Activated naive CD4-positive, alpha-beta T cell treated with anti-CD3 and anti-CD28 coated beads, Interleukin-2, amount 50 U/mL, for 16 hours (primary cell): ENCODE data around the gene CT45A3.
"Not testable (repeated sequence)": the region's sequence is repeated elsewhere in the genome, so short reads cannot be mapped to it uniquely, and the experiment has no call there.

ENCODE experiments used
- DNase-seq: peaks from one replicate; pipeline ENCODE4 v3.0.0-alpha.2; 2020

The CT45A3 gene, protein sequence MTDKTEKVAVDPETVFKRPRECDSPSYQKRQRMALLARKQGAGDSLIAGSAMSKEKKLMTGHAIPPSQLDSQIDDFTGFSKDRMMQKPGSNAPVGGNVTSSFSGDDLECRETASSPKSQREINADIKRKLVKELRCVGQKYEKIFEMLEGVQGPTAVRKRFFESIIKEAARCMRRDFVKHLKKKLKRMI

DNA sequence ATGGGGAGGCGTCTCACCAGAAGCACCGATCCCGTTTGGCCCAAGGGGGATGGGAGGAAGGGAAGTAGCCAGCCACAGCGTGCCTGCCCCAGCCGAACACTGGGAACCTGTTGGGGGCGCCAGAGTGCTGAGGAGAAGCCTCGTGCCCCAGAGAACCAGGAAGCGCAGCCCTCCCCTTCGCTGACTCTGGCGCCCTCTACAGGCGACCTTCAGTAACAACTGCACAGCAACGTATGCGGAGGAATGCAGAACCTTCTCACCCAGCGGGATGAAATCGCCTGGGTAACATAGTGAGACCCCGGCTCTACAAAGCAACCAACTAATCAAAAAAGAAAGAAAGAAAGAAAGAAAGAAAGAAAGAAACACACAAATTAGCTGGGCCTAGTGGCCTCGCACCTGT, at the start of gene CT45A3:
TSS of gene CT45A3 (minus strand) at position 101 of the 400 bp plus-strand sequence. CDS start 3,747 bp downstream, outside the sequence.
- DNase-seq: not testable (repeated sequence)

- DNase-seq: not testable (repeated sequence)
These were observed 34.7 kb upstream of the CT45A3 start, which contains the start of gene CT45A6 for GRCh38 chrX:135802687-135803086. Gene CT45A6, minus strand, starts transcription at chrX:135802787. Its CDS starts 3,794 bp downstream, at chrX:135798993.

- DNase-seq: not testable (repeated sequence)
These were observed 17.4 kb upstream of the CT45A3 start, which contains the start of gene CT45A5 for GRCh38 chrX:135785403-135785802. Gene CT45A5, minus strand, starts transcription at chrX:135785503. Its CDS starts 3,774 bp downstream, at chrX:135781729.

- not testable (repeated sequence) for DNase-seq
These were observed 23.3 kb downstream of the CT45A3 start for GRCh38 chrX:135744739-135745138.

DNA sequence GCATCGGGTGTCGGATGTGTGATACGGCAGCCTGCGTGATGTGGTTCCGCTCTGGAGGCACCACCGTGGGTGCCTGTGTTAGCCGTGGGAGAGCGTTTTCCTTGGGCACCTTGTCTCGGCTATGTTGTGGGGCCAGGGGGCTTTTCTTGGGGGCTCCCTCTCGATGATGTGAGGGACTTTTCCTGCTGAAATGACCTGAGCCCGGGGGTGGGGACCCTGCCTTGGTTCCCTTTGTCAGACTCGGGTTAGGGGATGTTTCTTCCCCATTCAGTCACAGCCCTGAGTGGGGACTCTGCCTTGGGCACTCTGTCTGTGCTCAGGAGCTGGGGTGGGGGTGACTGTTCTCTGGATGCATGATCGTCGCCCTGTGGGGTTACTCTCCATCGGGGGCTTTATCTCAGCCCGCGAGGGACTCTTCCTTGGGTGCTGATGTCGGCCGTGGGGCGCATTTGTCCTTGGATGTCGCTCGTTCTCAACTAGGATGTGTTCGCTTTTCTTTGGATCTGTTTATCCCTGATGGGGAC, 26.7 kb downstream of the CT45A3 start:
- DNase-seq: no peak

- DNase-seq: peak; percentile 39
These were observed 27.3 kb downstream of the CT45A3 start for GRCh38 chrX:135740681-135741149.

DNA sequence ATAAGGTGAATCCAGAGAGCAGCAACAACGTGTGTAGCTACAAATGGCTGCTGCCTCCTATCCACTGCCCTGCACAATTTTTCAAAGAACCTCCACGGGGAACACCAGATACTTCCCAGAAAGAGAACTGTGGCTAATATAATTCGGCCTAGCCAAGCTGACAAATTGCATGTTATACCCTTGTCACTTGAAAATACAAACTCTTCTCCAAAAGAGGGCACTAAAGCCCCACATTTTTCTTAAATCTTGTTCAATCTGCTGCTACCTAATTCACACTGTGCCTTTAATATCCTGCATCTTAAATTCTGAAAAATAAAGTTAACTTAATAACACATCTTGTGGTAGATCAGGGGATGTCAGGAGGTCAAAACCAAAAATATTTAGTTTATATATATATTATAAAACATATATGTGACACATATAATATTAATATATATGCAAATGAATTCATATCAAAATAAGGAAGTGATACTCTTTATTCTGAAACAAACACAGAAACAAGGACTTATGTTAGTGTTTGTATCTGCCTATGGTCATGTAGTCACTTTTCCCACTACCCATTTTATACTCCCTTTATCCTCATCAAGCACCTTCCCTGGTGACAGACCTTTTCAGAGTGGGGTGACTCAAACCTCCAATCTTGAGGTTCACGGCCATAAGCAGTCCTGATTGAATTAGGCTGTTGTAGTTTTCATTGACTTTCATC, 30.5 kb downstream of the CT45A3 start:
- no peak for DNase-seq

- DNase-seq: not testable (repeated sequence)
These were observed 33.3 kb downstream of the CT45A3 start for GRCh38 chrX:135734666-135735065.

DNA sequence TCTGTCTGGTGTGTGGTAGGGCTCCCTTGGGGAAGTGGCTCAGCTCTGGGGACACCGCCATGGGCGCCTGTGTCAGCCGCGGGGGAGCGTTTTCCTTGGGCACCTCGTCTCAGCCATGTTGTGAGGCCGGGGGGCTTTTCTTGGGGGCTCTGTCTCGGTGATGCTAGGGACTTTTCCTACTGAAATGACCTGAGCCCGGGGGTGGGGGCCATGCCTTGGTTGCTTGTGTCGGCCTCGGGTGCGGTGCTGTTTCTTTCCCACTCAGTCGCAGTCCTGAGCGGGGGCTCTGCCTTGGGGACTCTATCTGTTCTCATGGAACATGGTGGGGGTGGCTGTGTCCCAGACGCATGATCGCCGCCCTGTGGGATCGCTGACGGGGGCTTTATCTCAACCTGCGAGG, 54.2 kb downstream of the CT45A3 start:
- DNase-seq: no peak

DNA sequence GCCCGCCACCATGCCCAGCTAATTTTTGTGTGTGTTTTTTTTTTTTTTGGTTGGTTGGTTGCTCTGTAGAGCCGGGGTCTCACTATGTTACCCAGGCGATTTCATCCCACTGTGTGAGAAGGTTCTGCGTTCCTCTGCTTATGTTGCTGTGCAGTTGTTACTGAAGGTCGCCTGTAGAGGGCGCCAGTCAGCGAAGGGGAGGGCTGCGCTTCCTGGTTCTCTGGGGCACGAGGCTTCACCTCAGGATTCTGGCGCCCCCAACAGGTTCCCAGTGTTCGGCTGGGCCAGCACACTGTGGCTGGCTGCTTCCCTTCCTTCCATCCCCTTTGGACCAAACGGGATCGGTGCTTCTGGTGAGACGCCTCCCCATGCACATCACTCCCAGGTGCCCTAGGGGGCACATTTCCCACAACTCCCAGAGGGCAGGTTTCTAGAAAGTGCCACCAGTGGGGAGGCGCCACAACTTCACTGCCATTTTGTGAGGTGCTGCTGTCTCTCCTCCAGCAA, 54.8 kb downstream of the CT45A3 start, which contains the start of gene CT45A1:
TSS of gene CT45A1 (plus strand) at position 457 of the 507 bp plus-strand sequence. CDS start 5,302 bp downstream, outside the sequence.
- DNase-seq: not testable (repeated sequence)
